HPDE6-E6E7 (cell line): ENCODE results near the gene FNBP1L.
"Not testable (repeated sequence)": the region's sequence is repeated elsewhere in the genome, so short reads cannot be mapped to it uniquely, and the experiment has no call there.

Experiments used
- DNase-seq: peaks from one replicate; pipeline ENCODE4 v3.0.0; 2011; ENCODE audit warnings: missing footprints; ENCODE audit errors: extremely low spot score

The FNBP1L gene

DNA sequence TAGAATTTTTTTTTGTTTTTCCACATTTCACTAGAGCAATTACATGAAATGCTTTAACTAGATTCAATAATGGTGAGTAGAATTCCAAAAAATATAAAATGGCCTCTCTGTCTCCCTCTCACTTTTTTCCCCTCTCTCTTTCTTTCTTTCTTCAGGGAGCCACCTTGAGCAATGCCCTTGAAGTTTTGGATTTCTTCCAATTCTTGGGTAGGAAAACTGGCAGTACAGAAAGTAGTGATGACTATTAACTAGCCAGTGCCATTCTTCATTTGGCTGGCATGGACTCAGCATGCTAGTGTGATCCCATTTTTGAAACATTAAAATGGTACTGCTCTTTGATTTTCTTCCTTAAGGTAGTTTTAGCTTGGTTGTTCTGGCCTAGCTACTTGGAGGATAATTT is 4.5 kb upstream of the FNBP1L start:
- DNase-seq, result no peak

GRCh38 chr1:93446837-93447451 is 974 bp upstream of the FNBP1L start:
- peak; percentile 83 for DNase-seq

DNA sequence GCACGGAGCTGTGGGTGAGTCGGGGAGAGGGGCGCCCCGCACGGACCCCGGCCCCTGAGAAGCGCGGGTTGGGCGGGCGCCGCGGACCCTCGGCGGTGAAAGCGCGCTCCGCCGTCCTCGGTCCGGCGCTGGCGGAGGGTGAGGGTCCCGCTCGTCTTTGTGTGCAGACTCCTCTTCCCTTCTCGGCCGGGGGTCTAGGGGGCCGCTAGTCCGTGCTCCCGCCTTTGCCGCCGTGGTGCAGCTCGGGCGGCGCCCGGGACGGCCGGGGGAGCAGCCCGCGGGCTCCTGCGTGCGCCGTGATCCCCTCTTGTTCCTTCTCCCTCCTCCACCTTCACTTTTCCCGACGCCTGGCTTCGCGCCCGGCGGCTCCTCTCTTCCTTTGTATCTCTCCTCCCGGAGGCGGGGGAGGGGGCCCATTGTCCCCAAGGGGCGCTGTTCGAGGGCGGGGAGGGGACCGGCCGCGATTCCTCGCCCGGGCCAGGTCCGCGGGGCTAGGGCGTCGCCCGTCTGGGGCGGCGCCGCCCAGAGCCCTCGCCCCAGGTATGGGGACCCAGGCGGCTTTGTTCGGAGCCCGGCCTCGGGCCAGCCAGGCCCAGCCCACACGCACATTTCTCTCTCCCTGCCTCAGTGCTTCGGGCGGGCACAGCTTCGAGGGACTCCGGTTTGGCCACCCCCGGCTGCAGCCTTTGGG is 519 bp downstream of the FNBP1L start:
- DNase-seq, result peak; percentile 42

GRCh38 chr1:93448983-93449804 is 1.3 kb downstream of the FNBP1L start:
- no peak for DNase-seq

DNA sequence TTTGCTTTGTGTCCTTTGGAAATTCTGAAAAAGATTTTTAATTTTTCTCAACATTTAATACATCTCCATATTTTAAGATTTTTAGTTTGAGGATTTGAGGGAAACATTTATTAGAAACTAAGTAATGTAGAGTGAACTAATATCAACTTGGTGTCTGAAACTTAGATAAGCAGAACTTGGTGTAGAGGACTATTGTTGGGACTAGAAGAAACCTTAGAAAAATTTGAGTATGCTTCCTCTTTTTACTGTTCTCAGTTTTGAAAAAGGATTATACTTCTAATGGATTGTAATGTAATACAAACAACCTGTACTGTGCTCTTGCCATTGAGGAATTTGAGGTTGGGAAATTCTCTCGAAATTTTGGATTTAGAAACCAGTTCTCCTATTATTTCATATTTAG is 2.4 kb downstream of the FNBP1L start:
- DNase-seq, result no peak

GRCh38 chr1:93453911-93454310 is 6.0 kb downstream of the FNBP1L start:
- DNase-seq, result peak; percentile 49

- no peak for DNase-seq
Measured at GRCh38 chr1:93459126-93459525, 11.2 kb downstream of the FNBP1L start.

DNA sequence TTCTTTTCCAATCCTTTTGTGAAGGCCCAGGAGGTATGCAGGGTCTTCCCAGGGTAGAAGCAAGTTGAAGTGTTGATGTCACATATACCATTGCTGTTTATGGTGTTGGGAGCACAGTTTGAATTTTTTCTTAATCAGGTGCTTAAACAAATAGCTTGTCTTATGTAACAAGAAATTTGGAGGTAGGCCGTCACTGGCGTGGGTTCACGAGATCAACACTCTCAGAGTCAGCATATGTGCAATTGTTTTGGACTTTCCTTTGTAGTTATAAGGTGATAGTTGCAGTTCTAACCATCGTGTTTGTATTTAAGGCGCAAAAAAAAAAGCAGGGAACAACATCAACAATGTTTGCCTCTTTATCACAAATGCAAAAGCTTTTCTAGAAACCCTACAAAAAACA is 13.3 kb downstream of the FNBP1L start:
- DNase-seq, result no peak

GRCh38 chr1:93463960-93464359 is 16.0 kb downstream of the FNBP1L start:
- DNase-seq, result no peak

DNA sequence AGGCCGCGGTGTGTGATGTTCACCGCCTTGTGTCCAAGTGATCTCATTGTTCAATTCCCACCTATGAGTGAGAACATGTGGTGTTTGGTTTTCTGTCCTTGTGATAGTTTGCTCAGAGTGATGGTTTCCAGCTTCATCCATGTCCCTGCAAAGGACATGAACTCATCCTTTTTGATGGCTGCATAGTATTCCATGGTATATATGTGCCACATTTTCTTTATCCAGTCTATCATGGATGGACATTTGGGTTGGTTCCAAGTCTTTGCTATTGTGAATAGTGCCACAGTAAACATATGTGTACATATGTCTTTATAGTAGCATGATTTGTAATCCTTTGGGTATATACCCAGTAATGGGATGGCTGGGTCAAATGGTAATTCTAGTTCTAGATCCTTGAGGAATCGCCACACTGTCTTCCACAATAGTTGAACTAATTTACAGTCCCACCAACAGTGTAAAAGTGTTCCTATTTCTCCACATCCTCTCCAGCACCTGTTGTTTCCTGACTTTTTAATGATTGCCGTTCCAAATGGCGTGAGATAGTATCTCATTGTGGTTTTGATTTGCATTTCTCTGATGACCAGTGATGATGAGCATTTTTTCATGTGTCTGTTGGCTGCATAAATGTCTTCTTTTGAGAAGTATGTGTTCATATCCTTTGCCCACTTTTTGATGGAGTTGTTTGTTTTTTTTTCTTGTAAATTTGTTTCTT is 17.6 kb downstream of the FNBP1L start:
- DNase-seq, result not testable (repeated sequence)

DNA sequence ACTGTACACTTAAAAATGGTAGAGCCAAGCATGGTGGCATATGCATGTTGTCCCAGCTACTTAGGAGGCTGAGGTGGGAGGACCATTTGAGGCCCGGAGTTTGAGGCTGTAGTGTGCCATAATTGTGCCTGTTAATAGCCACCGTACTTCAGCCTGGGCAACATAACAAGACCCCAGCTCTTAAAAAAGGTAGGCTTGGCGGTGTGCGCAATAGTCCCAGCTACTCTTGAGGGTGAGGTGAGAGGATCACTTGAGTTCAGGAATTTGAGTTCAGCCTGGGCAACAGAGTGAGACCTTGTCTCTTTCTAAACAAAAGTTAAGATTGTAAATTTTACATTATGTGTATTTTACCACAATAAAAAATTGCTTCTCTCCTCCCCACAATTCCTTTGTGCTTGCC is 19.7 kb downstream of the FNBP1L start:
- DNase-seq, result no peak

DNA sequence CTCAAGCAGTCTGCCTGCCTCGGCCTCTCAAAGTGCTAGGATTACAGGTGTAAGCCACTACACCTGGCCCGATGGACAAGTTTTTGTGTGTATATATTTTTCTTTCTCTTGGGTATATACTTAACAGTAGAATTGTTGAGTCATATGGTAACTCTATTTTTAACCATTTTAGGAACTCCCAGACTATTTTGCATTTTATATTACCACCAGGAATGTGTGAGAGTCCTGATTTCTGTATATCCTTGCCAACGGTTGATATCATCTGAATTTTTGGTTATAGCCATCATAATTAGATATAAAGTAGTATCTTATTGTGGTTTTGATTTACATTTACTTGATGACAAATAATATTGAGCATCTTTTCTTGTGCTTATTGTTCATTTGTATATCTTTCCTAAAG is 20.7 kb downstream of the FNBP1L start:
- no peak for DNase-seq

- DNase-seq, result not testable (repeated sequence)
Measured at GRCh38 chr1:93469223-93469622, 21.3 kb downstream of the FNBP1L start.

- DNase-seq, result no peak
Measured at GRCh38 chr1:93471284-93471683, 23.4 kb downstream of the FNBP1L start.

DNA sequence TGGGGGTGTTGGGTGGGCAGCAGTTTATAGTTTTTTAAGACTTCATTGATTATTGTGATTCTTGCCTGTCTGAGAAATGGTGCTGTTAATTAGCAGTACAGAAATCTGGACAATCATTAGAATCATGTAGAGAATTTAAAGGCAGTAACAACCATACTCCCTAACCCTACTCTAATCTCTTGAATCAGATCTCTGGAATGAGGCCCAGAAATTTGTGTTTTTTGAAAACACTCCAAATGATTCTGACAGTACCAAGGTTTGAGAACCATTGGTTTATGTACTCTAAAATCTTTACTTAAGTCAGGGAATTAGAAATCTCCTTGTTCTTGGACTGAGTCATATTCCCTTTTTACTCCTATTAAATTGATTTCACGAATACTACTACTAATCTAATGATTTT is 24.0 kb downstream of the FNBP1L start:
- DNase-seq, result no peak

GRCh38 chr1:93474321-93474720 is 26.4 kb downstream of the FNBP1L start:
- no peak for DNase-seq

DNA sequence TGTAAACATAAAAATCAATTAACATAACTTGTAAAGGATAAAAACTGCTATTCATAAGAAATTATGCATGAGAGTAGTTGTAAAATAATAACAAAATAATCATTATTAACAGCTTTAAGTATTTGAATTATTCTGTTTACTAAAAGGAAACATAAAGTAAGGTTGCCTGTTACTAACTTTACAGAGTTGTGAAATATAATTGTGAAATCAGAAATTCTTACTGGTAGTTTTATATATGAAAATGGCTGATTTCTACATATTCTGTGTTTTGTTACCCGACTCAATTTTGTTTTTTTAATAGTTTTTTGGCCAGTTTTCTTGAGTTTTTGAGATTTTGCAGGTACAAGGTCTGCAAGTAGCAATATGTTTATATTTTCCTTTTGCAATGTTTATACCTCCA is 27.8 kb downstream of the FNBP1L start:
- DNase-seq, result no peak

DNA sequence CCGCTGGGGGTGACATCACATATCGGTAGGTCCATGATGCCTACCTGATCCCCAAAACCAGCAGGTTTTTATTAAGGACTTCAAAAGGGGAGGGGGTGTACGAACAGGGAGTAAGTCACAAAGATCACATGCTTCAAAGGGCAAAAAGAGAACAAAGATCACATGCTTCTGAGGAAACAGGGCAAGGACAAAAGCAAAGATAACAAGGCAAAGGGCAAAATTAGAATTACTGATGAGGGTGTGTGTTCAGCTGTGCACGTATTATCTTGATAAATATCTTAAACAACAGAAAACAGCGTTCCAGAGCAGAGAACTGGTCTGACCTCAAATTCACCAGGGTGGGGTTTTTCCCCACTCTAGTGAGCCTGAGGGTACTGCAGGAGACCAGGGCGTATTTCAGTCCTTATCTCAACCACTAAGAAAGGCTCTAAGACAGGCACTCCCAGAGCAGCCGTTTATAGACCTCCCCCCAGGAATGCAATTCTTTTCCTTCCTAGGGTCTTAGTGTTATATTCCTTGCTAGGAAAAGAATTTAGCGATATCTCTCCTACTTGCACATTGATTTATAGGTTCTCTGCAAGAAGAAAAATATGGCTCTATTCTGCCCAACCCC is 31.3 kb downstream of the FNBP1L start:
- not testable (repeated sequence) for DNase-seq

DNA sequence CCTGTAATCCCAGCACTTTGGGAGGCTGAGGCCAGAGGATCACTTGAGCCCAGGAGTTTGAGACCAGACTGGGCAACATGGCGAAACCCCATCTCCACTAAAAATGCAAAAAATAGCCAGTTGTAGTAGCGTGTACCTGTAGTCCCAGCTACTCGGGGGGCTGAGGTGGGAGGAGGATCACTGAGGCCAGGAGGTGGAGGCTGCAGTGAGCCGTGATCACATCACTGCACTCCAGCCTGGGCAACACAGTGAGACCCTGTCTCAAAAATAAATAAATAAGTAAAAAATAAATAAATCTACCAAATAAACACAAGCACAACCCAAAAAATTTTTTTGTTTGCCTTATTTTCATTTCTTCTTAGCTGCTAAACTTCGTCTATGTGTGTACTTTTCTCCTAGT is 34.0 kb downstream of the FNBP1L start:
- DNase-seq, result not testable (repeated sequence)

- DNase-seq, result no peak
Measured at GRCh38 chr1:93483200-93483599, 35.3 kb downstream of the FNBP1L start.

- no peak for DNase-seq
Measured at GRCh38 chr1:93483606-93484005, 35.7 kb downstream of the FNBP1L start.

GRCh38 chr1:93488207-93488606 is 40.3 kb downstream of the FNBP1L start:
- no peak for DNase-seq
